GM06990 (cell line): ENCODE data around the gene SYT6.

Experiments used
- DNase-seq: peaks from one replicate; pipeline ENCODE4 v3.0.0-alpha.2; 2011; ENCODE audit not compliant: insufficient read length; ENCODE audit errors: extremely low read depth
- H3K27me3 ChIP-seq: replicated peaks from 2 replicates; pipeline ENCODE4 v1.6.0; 2011; ENCODE audit warnings: low read length; ENCODE audit not compliant: control insufficient read depth, insufficient read depth
- H3K36me3 ChIP-seq: 2 replicates; pipeline ENCODE4 v1.5.1; 2011; ENCODE audit warnings: low read length; ENCODE audit not compliant: control insufficient read depth, insufficient read depth
- H3K4me3 ChIP-seq: replicated peaks from 2 replicates; pipeline ENCODE4 v1.5.1; 2011; ENCODE audit warnings: low read depth, mild to moderate bottlenecking, control low read depth, low read length
- CTCF ChIP-seq: IDR thresholded peaks from 2 replicates; pipeline ENCODE4 v1.5.1; 2011; ENCODE audit warnings: low read length, control low read depth, mild to moderate bottlenecking, inconsistent platforms; ENCODE audit not compliant: insufficient read depth, poor library complexity, severe bottlenecking

Gene SYT6

GRCh38 chr1:114122941-114123618 lies 30.6 kb downstream of the SYT6 start:
- Histone ChIP-seq H3K36me3 (no peaks in the 10 kb centered on the region), H3K27me3 (no peaks in the 10 kb centered on the region), H3K4me3 (no peak overlapping the region)
- DNase-seq: no peak
- no peak for TF ChIP-seq CTCF

DNA sequence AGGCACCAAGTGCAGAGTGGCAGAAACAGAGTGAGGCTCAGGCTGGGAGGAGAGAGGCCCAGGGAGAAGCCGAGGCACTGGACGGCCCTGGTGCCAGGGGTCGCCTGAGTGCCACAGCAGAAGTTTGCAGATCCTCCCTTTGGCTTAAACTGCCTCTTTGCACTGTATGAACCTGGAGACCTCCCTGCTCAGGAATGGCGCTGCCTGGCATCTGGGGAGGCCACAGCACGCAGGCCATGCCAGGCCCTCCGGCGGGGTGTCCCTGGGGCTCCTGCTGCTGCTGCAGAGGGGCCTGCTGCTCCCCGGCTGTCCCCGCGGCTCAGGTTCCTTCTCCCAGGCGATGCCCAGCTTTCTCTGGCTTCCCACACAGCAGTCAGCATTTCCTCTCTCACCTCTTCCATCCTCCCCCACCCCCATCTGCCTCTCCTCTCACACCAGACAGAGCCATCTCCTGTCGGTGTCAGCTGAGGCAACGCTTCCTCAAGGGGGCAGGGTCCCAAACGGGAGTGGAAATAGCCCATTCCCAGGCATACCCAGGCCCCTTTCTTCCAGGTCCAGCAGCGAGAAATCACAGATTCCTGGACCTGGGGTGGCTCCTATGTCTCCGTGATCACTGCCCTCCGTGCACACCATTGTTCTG lies 35.2 kb downstream of the SYT6 start:
- no peak for DNase-seq
- H3K4me3 ChIP-seq: no peak overlapping the region
- no peak for TF ChIP-seq CTCF
- no peaks in the 10 kb centered on the region for H3K36me3 ChIP-seq
- H3K27me3 ChIP-seq: no peaks in the 10 kb centered on the region; the same call in 1 of the 2 replicates

- Histone ChIP-seq H3K36me3 (no peaks in the 10 kb centered on the region), H3K4me3 (no peak overlapping the region), H3K27me3 (no peaks in the 10 kb centered on the region; the same call in 1 of the 2 replicates)
- TF ChIP-seq CTCF: no peak
- no peak for DNase-seq
Measured at GRCh38 chr1:114117654-114118053, 36.0 kb downstream of the SYT6 start.

GRCh38 chr1:114116086-114116485 lies 37.6 kb downstream of the SYT6 start:
- no peak for TF ChIP-seq CTCF

DNA sequence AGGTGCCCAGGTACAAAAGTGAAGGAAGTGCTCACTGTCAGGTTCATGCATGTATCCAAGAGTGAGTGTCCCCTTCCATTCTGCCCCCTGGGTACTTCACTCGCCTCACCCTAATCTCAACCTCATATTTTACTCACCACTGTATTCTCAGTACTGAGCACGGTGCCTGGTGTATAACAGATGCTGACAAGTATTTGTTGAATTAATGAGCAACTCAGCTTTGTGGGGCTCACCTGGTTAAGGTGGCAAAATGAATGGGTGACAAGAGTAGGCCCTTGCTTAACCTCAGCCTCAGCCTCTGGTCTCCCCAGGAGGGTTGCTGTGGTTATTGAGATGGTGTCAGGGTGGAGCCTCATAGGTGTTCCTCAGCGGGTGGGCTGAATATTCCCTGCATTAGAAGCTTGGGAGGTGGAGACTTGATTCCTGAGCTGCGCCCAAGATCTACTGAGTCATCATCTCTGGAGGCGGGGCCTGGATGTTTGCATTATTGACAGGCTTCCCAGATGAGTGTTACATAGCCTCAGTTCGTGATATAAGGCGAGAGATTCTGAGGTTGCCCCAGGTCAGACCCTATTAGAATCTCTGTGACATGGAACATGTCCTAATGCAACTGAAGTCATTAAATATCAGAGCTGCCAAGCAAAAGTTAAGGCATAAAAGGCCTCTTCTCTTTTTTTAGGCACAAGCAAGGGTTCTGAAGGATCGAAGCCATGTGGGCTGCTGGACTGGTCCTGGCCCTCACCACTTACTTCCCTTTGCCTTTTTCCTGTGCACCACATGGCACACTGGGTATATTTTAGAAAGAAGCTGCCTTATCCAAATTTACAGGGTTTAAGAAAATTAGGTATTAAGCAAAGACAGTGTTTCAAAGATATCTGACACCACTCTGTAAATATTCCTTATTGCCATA lies 39.2 kb downstream of the SYT6 start:
- Histone ChIP-seq H3K4me3 (no peak overlapping the region), H3K36me3 (no peaks in the 10 kb centered on the region), H3K27me3 (no peaks in the 10 kb centered on the region; the same call in 1 of the 2 replicates)
- TF ChIP-seq CTCF: no peak
- no peak for DNase-seq

More at GRCh38 chr1:114116086-114116485, 37.6 kb downstream of the SYT6 start:
- Histone ChIP-seq H3K4me3 (no peak overlapping the region), H3K36me3 (no peaks in the 10 kb centered on the region), H3K27me3 (no peaks in the 10 kb centered on the region; the same call in 1 of the 2 replicates)
- no peak for DNase-seq
